HG03097 (cell line): ENCODE data around the gene IP6K2.

Experiments used
- ATAC-seq: cut with Tn5 transposase; IDR thresholded peaks from one replicate; pipeline ENCODE4 v1.9.1; 2021; ENCODE audit not compliant: unreplicated experiment, low FRiP score

Gene IP6K2

GRCh38 chr3:48692551-48692950, 24.5 kb downstream of the IP6K2 start:
- no peak for ATAC-seq

GRCh38 chr3:48690846-48691458, 26.1 kb downstream of the IP6K2 start:
- ATAC-seq: no peak

GRCh38 chr3:48689384-48689783, 27.6 kb downstream of the IP6K2 start:
- no peak for ATAC-seq

DNA sequence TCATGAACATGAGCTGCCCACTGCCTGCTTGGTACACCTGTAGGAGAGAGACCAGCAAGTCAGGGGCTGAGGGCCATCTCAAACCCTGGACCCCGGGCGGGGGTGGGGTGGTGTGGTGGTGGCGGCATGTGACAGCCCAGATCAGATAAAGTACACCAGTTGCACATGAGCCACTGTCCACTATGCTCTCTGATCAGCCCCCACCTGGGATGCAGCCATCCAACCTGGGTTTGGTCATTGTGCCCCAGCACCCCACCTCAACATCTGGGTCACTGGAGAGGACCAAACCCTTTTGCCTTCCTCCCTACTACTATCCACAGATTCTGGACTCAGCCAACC, 28.3 kb downstream of the IP6K2 start:
- no peak for ATAC-seq

- no peak for ATAC-seq
Measured at GRCh38 chr3:48688032-48688736, 28.8 kb downstream of the IP6K2 start.

GRCh38 chr3:48687220-48687678, 29.8 kb downstream of the IP6K2 start:
- ATAC-seq: no peak

GRCh38 chr3:48686538-48687219, 30.3 kb downstream of the IP6K2 start:
- ATAC-seq: no peak

- peak; percentile 77 for ATAC-seq
Measured at GRCh38 chr3:48685603-48686511, 31.2 kb downstream of the IP6K2 start, which contains the start of gene NCKIPSD. NCKIPSD (minus strand) TSS chr3:48685915; CDS start chr3:48685807, 108 bp downstream.

GRCh38 chr3:48685293-48685602, 31.8 kb downstream of the IP6K2 start:
- ATAC-seq: no peak

DNA sequence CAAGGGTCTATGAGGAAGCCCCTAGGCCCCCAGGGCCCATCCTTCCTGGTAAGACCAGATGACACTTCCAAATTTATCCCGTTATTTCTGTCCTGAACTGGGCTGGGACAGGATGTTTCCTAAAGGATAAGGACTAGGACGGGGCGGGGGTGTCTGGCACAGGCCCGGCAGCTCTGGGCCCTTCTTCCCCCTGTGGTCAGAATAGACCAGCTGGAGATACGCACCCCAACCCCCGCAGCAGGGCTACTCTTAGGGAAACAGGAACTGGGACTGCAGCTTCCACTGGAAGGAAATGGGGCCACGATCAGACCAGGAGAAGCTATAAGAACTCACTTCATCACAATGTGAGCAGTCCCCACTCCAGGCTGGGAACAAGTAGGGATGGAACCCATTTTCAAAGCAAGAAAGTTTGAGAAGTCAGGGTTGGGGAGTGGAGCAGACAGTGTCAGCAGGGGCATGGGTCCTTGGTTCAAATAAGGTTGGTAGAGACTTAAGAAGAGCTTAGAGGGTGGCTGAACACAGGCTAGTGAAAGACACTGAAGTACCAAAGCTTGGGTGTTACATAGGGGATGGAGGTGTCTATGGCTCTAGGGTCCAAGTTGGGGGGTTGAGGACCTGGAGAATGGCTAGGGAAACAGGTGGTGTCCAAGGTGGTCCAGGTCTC, 32.4 kb downstream of the IP6K2 start:
- no peak for ATAC-seq

GRCh38 chr3:48684054-48684349, 33.0 kb downstream of the IP6K2 start:
- no peak for ATAC-seq

- ATAC-seq: no peak
Measured at GRCh38 chr3:48682786-48683185, 34.2 kb downstream of the IP6K2 start.

GRCh38 chr3:48681974-48682610, 34.9 kb downstream of the IP6K2 start:
- ATAC-seq: no peak

- ATAC-seq: no peak
Measured at GRCh38 chr3:48681541-48681880, 35.5 kb downstream of the IP6K2 start.

DNA sequence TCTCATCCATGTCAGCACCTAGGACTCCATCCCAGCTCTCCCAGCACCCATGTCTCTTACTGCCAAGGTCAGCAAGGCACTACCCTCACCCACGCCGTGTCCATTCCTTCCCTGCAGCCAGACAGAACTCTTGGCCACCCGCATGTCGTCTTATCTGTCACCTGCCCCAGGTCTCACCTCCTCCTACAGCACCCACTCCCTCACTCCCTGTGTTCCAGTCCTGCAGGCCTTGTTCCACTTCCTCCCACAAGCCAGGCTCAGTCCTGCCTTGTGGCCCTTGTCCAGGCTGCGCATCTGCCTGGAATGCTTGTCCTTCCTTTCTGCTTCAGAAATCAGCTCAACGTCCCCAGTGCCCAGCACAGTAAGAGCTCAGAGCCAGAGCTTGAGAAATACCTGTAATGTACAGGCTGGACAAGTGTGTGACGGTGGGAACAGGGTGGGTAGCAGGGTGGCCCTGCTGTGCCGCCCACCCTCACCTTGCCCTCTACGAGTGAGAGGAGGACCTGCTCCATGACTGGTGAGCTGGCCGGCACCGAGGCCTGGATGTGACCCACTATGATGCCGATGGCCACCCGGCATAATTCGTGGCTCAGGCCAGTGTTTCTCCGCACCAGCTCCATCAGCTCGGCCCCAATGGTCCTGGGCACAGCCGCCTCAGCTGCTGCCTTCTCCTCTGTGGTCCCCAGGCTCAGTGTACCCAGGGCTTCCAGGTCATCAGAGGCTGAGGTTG, 36.0 kb downstream of the IP6K2 start:
- no peak for ATAC-seq

GRCh38 chr3:48679411-48680391, 37.3 kb downstream of the IP6K2 start:
- no peak for ATAC-seq

DNA sequence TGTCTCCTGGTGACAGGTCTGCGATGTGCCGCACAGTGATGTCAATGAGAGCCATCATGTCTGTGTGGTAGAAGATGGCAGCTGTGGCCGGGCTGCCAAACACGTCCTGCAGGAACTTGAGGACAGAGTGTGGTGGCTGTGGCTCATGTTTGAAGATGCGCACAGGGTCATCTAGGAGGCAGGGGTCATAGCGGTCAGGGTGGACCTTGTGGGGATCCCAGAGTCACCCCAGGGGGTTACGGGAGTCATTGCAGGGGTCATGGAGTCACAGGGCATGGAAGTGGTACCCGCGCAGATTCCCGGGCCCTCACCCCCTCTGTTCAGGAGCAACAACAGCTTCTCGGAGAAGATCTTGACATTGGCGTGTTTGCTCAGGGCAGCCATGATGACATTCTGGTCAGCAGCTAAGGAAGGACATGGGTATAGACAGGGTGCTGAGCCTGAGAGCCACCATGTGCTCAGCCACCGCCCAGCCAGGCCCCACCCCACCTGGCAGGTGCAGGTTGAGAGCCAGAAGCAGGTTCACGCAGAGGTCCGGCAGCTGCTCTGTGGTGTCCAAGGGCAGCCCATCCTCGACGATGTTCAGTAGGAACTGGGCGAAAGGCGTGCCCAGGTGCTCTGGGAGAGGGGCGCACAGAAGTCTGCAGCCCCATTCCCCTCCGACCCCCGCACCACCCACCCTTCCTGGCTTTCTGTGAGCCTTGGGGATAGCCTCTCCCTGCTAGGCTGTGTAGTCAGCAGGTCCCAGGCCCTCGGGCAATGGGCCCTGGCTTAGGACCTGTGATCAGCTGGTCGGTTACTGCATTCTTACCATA, 38.2 kb downstream of the IP6K2 start:
- ATAC-seq: no peak

DNA sequence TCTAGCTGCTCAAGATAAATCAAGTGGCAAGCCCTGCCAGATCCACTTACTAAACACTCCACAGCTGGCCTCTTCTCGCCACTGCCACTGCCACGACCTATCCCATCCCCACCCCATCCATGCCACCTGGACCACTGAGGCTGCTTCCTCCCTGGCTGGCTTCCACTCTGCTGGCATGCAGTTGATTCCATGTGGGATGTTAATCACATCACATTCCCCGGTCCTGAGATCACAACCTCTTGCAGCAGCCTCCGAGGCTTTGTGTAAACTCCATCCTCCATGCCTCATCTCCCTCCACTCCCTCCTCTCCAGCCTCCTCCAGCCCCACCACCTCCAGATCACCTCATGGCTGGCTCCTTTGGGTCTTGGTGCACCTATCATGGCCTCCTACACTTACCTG, 39.0 kb downstream of the IP6K2 start:
- no peak for ATAC-seq
